Stimulated activated CD4-positive, alpha-beta T cell treated with anti-CD3 and anti-CD28 coated beads, Interleukin-4, amount 100 ng/mL, for 48 hours (primary cell): ENCODE data around the gene KANK3.
"Not testable (repeated sequence)": the region's sequence is repeated elsewhere in the genome, so short reads cannot be mapped to it uniquely, and the experiment has no call there.

ENCODE experiments used
- DNase-seq, 2 donors: peaks; one replicate each; pipeline ENCODE4 v3.0.0-alpha.2; 2020; ENCODE audit warnings: low read depth in 2 of 2

Gene KANK3

DNA sequence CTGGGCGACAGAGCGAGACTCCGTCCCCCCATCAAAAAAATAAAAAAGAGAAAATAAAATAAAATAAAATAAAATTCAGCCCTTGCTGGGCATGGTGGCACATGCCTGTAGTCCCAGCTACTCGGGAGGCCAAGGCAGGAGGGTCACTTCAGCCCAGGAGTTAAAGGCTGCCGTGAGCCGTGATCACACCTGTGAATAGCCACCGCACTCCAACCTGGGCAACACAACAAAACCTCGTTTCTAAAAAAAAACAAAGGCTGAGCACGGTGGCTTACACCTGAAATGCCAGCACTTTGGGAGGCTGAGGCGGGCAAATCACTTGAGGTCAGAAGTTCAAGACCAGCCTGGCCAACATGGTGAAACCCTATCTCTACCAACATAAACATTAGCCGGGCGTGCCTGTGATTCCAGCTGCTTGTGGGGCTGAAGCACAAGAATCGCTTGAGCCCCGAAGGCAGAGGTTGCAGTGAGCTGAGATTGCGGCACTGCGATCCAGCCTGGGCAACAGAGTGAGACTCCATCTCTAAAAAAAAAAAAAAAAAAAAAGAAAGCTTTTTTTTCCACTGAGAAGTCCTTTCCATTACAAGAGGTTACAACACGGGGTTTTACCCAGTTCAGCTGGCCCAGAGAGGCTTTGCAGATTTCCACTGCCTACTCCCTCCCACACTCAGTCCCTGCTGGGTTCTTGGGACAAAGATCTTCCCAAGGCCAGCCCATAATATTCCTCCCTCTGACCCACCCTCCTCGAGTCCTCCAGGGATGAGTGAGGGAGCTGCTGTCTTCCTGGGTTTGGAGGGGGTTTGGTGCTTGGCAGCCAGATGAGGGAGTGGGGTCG is 27.3 kb upstream of the KANK3 start:
- no peak for DNase-seq

DNA sequence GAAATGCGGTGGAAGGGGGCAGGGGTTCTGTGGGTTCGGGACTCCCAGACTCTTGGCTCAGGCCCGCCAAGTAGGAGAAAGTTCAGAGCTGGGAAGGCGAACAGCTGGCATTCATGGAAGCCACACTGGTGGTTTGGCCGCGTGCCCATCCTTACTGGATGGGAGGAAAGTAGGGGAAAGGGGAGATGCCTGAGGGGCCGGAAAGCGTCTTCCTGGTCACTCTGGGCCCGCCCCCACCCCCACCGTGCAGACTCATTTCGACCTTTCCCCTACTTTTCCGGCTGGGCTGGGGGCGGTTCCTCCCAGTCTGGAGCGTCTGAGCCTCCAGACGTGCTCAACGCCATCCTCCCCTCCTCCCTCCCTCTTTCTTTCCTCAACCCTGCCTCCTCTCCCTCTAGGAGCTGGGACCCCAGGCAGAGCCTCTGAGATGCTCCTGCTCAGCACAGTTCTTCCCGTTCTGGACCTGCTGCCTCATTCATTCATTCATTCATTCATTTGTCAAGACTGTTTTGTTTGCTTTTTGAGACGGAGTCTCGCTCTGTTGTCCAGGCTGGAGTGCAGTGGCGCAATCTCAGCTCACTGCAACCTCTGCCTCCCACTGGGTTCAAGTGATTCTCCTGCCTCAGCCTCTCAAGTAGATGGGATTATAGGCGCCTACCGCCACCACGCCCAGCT is 24.4 kb upstream of the KANK3 start:
- no peak for DNase-seq

DNA sequence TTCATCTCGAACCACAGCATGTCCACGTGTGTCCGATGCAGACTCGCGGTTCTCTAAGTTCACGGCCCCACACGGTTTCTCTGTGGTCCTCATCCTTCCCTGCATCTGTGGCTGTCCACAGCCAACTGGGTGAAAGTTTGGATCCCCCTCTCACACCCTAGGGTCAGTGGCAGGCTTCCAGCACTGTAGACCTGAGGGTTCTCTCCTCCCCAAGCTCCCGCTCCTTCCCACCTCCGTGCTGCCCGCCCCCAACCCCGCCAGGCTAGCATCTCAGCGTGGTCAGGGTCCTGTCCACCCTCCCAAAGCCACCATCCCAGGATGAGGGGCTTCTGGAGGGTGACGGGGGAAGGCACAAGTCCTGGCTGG is 23.9 kb upstream of the KANK3 start:
- no peak for DNase-seq

DNA sequence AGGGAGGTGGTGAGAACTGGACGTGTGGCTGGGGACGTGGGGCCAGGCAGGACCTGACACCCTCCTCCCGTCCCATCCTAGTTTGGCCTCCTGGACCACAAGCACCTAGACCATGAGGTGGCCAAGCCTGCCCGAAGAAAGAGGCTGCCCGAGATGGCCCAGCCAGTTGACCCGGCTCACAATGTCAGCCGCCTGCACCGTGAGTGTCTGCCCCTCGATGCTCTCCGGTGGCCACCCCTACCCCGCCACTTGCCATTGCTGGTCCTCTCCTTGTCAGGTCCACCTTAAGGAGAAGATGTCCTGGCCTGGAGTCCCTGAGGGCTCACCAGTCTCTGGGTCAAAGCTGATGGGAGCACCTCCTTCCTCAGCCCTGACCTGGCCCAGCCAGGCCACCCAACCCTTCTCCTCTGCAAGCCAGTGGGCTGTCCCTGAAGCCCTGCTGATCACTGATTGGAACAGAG is 23.1 kb upstream of the KANK3 start:
- DNase-seq = no peak

DNA sequence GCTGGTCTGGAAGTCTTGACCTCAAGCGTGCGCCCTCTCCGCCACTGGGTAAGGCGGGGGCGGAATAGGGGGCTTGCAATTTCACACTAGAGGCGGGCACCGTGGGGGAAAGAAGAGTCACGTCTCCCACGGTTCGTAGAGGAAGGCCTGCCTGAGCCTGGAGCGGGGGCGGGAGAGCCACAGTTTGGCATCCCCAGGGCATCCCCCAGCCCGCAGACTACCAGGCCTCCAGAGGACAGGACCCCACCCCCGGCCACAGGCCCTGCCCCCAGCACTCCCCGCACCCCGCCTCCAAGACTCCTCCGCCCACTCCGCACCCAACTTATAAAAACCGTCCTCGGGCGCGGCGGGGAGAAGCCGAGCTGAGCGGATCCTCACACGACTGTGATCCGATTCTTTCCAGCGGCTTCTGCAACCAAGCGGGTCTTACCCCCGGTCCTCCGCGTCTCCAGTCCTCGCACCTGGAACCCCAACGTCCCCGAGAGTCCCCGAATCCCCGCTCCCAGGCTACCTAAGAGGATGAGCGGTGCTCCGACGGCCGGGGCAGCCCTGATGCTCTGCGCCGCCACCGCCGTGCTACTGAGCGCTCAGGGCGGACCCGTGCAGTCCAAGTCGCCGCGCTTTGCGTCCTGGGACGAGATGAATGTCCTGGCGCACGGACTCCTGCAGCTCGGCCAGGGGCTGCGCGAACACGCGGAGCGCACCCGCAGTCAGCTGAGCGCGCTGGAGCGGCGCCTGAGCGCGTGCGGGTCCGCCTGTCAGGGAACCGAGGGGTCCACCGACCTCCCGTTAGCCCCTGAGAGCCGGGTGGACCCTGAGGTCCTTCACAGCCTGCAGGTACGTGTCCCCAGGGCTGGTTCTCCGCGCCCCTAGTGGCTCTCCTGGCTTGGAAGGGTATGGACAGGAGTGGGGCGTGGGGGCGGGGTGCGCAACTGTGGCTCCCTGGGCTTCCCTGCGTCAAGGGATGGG is 21.0 kb upstream of the KANK3 start, which contains the start of gene ANGPTL4:
TSS of gene ANGPTL4 (plus strand) at position 353 of the 969 bp plus-strand sequence. CDS start at position 520, 167 bp downstream.
- DNase-seq = peak; percentile 49 to 54

DNA sequence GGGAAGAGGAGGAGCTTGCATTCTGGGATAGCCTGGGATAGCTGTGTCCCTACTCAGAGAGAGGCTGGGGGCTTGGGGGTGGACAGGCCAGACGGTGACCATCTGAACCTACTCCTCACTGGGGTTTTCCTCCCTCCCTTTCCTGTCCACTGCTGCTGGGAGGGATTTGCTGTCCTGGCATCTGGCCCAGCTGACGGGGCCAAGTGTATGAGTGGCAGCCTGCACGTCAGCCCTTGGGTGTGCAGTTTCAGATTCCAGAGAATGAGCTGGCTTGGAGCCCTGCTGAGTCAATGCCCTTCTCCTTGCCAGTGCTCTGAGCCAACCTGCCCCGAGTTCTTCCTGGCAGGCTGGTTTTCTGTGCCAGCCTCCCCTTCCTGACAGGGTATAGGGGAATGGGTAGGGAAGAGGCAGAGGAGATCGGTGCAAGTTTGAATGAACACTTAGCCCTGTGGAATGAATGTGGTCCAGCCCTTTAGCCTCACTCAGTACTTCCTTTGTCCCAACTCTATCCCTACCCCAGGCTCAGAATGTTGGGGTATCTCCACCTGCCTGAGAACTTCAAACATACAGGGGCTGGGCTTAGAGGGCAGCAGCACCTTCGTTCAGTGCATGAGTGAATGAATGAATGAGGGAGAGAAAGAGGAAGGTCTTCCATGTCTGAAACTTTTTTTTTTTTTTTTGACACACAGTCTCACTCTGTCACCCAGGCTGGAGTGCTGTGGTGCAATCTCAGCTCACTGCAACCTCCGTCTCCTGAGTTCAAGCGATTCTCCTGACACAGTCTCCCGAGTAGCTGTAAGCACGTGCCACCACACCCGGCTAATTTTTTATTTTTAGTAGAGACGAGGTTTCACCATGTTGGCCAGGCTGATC is 19.1 kb upstream of the KANK3 start:
- peak; percentile 22 to 33 for DNase-seq

DNA sequence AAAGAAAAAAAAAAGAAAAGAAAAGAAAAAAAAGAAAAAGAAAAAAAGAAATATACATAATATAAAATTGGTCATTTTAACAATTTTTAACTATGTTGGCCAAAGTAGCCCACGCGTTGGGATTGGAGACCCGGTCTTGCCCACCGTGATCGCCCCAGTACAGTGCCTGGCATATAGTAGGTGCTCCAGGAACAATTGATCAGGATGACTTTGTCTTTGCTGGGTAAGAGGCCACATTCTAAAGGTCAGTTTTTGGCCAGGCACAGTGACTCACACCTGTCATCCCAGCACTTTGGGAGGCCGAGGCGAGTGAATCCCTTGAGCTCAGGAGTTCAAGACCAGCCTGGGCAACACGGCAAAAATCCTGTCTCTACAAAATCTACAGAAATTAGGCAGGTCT is 17.1 kb upstream of the KANK3 start:
- DNase-seq = no peak

DNA sequence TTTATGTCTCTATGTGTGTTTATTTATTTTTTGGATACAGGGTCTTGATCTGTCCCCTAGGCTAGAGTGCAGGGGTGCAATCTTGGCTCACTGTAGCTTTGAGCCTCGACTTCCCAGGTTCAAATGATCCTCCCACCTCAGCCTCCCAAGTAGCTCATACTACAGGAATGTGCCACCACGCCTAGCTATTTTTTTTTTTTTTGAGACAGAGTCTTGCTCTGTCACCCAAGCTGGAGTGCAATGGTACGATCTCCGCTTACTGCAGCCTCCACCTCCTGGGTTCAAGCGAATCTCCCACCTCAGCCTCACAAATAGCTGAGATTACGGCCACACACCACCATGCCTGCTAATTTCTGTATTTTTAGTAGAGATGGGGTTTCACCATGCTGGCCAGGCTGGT is 15.9 kb upstream of the KANK3 start:
- DNase-seq = no peak

DNA sequence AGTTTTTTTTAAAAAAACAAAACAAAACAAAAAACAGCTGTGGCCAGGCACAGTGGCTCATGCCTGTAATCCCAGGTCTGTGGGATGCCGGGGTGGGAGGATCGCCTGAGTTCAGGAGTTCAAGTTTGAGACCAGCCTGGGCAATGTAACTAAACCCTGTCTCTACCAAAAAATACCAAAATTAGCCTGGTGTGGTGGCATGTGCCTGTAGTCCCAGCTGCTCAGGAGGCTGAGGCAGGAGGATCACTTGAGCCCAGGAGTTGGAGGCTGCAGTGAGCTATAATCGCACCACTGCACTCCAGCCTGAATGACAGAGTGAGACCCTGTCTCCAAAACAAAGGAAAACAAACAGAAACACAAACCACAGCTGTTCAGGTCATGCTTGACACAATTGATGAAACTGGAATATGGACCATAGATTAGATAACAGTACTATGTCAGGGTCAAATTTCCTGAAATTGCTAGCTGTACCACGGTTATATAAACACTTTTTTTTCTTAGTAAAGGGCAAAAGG is 14.0 kb upstream of the KANK3 start:
- no peak for DNase-seq

DNA sequence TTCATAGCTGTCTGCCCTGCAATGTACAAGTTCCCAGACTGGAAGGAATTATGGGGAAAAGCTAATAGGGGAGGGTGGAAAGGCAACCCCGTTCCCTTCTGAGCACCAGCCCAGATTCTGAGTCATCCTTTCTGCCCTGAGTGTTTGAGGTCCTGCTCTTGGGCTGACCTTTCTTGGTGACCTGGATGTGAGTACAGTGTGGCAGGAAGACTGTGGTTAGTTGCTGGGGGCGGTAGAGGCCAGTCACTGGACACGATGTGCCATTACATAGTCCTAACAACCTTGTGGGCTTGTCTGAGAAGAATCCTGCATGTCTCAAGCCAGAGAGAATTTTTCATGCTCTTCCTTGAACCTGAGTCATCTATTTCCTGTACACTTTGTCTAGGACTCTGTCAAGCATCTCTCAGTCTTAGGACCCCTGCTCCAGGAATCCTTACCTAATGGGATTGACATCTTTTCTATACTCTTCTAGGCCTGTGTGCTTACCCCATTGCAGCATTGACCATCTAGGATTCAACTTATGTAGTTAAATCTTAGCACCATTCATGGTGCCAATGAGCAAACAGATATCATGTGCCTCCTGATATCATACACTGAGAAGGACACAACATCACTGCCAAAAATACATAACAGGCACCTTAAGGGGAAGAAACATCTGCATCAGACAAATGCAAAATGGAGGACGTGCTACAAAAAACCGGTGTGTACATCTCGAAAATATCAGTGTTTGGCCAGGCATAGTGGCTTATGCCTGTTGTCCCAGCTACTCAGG is 12.8 kb upstream of the KANK3 start:
- DNase-seq = no peak

DNA sequence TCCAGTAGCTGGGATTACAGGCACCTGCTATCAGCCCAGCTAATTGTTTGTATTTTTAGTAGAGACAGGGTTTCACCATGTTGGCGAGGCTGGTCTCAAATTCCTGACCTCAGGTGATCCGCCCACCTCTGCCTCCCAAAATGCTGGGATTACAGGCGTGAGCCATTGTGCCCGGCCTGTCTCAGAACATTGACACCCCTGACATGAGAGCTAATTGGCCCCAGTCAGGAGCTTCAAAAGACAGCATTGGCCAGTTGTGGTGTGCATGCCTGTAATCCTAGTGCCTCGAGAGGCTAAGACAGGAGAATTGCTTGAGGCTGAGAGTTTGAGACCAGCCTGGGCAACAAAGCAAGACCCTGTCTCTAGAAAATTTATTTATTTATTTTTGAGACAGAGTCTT is 9.8 kb upstream of the KANK3 start:
- DNase-seq = not testable (repeated sequence)

DNA sequence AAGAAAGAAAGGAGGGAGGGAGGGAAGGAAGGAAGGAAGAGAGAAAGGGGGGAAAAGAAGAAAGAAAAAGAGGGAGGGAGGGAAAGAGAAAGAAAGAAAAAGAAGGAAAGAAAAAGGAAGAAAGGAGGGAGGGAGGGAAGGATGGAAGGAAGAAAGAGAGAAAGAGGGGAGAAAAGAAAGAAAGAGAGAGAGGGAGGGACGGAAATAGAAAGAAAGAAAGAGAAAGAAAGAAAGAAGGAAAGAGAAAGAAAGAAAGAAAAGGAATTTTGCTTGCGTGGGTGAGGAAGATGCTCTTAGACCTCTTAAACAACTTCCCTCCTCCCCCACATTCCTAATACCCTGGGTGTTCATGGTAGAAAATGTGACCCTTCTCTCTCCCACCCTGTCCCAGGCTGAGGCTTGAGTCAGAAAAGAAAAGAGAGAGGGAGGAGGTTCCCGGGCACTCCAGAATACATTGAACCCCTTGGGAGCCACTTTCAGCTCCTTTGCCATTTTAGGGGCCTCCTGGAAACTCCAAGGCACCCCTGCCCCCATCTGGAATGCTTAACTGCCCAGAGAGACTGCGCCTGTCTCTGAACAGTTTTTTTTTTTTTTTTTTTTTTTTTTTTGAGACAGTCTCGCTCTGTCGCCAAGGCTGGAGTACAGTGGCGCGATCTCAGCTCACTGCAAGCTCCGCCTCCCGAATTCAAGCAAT is 9.2 kb upstream of the KANK3 start:
- DNase-seq = no peak

DNA sequence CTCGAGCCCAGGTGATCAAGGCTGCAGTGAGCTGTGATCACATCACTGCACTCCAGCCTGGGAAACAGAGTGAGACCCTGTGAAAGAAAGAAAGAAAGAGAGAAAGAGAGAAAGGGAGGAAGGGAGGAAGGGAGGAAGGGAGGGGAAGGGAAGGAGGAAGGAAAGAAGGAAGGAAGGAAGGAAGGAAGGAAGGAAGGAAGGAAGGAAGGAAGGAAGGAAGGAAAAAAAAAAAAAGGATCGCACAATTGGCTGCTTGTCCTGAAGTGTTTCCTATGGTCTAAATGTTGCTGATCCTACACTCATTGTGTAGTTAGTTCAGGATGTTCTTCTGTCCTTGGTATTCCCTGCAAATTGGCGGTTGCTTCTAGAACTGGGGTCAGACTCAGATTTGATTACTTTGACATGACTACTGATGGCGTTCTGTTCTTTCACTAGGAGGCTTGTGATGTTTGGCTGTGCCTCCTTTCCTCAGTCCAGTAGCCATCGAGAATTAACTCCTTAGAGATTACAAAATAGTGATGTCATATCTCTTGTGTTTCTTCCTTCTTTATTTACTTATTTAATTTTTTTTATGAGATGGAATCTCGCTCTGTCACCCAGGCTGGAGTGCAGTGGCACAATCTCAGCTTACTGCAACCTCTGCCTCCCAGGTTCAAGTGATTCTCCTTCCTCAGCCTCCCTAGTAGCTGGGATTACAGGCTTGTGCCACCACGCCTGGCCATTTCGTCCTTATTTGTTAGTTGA is 6.7 kb upstream of the KANK3 start:
- not testable (repeated sequence) for DNase-seq

DNA sequence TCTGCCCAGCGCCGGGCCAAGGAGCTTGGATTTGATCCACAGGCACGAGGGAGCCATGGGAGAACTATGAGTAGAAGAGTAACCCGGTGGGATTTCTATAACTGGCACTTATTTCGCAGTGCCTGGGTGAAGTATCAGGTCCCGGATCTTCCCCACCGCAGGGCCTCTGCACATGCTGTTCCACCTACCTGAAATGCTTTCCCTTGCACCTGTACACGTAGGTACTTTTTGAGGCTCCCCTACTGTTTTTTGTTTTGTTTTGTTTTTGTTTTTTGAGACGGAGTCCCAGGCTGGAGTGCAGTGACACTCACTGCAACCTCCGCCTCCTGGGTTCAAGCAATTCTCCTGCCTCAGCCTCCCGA is 402 bp upstream of the KANK3 start:
- DNase-seq = no peak

DNA sequence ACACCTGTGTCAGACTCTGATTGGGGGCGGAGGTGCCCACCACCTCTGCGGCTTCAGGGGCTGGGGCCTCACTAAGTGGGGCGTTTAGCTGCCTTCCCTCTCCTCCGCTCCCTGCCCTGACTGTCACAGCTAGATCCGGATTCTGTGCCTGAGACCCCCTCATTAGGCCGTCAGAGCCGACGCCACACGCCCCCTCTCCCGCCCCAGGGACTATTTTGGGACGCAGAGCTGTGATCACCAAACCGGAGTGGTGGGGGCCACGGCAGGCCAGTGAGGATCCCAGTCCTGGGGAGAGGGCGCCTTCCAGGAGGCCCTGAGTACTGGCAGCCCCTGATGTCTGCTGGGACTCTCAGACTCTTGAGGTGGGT is 762 bp downstream of the KANK3 start:
- no peak for DNase-seq

DNA sequence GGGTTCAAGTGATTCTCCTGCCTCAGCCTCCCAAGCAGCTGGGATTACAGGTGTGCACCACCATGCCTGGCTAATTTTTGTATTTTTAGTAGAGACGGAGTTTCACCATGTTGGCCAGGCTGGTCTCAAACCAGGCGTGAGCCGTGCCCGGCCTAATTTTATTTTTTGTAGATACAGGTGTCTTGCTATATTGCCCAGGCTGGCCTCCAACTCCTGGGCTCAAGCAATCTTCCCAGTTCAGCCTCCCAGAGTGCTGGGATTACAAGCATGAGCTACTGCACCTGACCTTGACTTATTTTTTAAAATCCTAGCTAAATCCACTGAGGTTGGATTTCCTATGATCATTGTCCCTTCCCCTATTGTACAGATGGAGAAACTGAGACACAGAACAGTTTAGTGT is 1.6 kb downstream of the KANK3 start:
- DNase-seq = not testable (repeated sequence)

DNA sequence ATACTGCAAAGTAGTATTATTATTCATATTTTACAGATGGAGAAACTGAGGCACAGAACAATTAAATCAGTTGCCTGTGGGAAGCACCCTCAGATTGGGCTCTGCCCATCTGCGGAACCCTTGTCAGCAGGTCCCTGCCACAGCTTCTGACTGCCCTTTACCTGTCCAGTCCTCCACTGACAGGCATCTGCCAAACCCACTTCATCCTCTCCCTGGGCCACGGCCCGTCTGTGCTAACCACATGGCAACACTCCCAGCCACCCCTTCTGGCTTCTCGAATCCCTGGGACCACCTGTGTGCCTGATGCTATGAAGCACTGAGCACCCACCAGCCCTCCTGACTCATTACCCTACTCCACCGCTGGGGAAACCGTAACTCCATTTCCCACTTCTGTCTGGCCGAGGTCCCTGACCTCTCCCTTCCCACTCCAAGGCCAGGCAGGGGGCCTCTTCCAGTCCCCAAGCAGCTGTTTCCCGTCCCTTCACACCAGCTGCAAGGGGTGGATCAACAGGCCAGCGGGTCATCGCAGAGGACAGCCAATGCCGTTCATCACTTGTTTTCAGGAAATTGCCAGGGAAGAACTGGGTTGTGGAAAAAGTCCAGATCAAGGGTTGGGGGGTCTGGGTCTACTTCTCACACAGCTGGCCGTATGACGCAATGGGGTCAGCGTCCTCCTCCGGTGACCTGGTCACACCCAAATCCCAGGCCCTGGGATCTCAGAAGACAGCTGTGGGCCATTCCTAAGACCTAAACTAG is 2.5 kb downstream of the KANK3 start:
- DNase-seq = no peak

DNA sequence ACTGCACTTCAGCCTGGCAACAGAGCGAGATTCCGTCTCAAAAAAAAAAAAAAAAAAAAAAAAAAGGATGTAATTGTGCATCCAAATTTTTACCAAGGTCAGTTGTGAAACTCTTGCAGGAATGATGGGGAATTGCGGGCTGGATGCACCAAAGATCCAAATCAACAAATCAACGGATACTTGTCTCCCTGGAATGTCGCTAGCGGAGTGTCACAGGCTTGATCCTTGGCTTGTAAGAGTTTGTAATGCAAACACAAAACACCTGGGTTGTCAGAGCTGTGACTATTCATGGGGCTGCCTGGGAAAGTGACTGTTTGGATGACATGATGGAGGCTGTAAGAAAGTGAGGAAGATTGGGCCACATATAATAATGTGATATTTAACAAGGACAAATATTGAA is 4.2 kb downstream of the KANK3 start:
- no peak for DNase-seq
